ENCODE results near the gene SNRK. TPM values are rescaled to one million over a fixed set of nuclear protein-coding genes. Genes with fewer than 3 reads are reported as not detected.

The SNRK gene
- total and polyA plus RNA-seq, 2 experiments from 2014 or later, result 10.7 to 25.3 TPM

DNA sequence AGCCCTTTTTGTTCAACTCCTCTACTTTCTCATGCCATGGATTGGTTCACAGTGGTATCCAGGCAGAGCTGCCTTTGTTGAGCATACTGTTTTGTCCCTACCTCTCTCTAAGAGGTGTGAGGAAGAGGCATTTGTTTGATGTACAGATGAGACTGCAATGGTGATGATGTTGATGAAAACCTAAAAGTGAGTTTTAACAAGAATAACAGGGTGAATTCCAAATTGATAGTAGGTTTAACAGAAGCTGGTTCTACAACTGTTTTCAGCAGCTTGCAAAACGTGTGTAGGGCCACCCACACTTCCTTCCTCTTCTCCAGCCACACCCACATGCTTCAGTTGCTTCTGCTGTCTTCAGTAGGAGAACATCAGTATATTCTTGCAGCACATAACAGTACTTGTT, 10.2 kb downstream of the SNRK start:
- Histone ChIP-seq H3K4me1 (ENCODE audit: insufficient read depth) (peaks cover 3% of the 10 kb centered on the region), H2AFZ (no peak overlapping the region), H3K27me3 (no peaks in the 10 kb centered on the region), H3K9me2 (replicated peaks; ENCODE audit: insufficient read depth) (no peaks in the 10 kb centered on the region), H3K4me2 (no peak overlapping the region), H4K20me1 (ENCODE audit: insufficient read depth, poor library complexity, severe bottlenecking) (peaks cover 85% of the 10 kb centered on the region), H3K27ac (no peak overlapping the region), H3K36me3 (replicated peaks; ENCODE audit: insufficient read depth, low read depth) (no peaks in the 10 kb centered on the region), H3K9me3 (ENCODE audit: low read depth) (no peaks in the 10 kb centered on the region), H3K4me3 (no peak overlapping the region), H3K79me2 (peaks cover 98% of the 10 kb centered on the region)
- WGBS (ENCODE audit: low lambda C conversion rate, missing lambda C conversion rate), result 53% methylated on average over 1 of the region's 1 CpG
- DNase-seq (ENCODE audit: low spot score), result no peak
- TF ChIP-seq EZH2phosphoT487 (IDR thresholded peaks at IDR 0.05; ENCODE audit: low read depth, severe bottlenecking, unreplicated experiment) (no peak), EZH2 (IDR thresholded peaks at IDR 0.05; ENCODE audit: borderline replicate concordance) (no peak)
- TF ChIP-seq, protein P1, sequence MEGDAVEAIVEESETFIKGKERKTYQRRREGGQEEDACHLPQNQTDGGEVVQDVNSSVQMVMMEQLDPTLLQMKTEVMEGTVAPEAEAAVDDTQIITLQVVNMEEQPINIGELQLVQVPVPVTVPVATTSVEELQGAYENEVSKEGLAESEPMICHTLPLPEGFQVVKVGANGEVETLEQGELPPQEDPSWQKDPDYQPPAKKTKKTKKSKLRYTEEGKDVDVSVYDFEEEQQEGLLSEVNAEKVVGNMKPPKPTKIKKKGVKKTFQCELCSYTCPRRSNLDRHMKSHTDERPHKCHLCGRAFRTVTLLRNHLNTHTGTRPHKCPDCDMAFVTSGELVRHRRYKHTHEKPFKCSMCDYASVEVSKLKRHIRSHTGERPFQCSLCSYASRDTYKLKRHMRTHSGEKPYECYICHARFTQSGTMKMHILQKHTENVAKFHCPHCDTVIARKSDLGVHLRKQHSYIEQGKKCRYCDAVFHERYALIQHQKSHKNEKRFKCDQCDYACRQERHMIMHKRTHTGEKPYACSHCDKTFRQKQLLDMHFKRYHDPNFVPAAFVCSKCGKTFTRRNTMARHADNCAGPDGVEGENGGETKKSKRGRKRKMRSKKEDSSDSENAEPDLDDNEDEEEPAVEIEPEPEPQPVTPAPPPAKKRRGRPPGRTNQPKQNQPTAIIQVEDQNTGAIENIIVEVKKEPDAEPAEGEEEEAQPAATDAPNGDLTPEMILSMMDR (IDR thresholded peaks at IDR 0.05; ENCODE audit: poor library complexity), result no peak

DNA sequence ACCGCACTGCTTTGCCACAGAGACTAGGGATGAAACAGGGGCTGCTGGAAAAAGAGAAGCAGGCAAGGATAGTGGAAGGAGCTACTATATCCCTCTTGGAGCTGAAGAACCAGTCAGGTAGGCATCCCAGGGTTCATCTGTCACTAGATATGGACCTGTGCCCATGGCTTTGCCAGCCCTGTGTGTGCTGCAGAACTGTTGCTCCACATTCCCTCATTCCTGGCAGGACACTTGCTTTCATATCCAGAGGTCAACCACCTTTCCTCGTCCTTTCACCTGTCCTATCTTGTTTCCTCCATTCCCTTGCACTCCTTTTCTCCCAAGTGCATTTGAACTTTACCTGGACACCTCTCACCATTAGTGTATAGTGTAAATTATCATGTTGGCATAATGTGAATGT, 12.0 kb downstream of the SNRK start:
- Histone ChIP-seq H3K4me3 (no peak overlapping the region), H3K27ac (no peak overlapping the region), H3K4me1 (ENCODE audit: insufficient read depth) (peaks cover 3% of the 10 kb centered on the region), H3K9me2 (replicated peaks; ENCODE audit: insufficient read depth) (no peaks in the 10 kb centered on the region), H2AFZ (no peak overlapping the region), H3K9me3 (ENCODE audit: low read depth) (no peaks in the 10 kb centered on the region), H4K20me1 (ENCODE audit: insufficient read depth, poor library complexity, severe bottlenecking) (peaks cover 72% of the 10 kb centered on the region), H3K36me3 (replicated peaks; ENCODE audit: insufficient read depth, low read depth) (no peaks in the 10 kb centered on the region), H3K79me2 (peaks cover 96% of the 10 kb centered on the region), H3K4me2 (no peak overlapping the region), H3K27me3 (no peaks in the 10 kb centered on the region)
- 100% methylated on average over 2 of the region's 2 CpGs for WGBS (ENCODE audit: low lambda C conversion rate, missing lambda C conversion rate)
- no peak for DNase-seq (ENCODE audit: low spot score)
- TF ChIP-seq, protein P1 (IDR thresholded peaks at IDR 0.05; ENCODE audit: poor library complexity), result no peak
- TF ChIP-seq EZH2 (IDR thresholded peaks at IDR 0.05; ENCODE audit: borderline replicate concordance) (no peak), EZH2phosphoT487 (IDR thresholded peaks at IDR 0.05; ENCODE audit: low read depth, severe bottlenecking, unreplicated experiment) (no peak)

DNA sequence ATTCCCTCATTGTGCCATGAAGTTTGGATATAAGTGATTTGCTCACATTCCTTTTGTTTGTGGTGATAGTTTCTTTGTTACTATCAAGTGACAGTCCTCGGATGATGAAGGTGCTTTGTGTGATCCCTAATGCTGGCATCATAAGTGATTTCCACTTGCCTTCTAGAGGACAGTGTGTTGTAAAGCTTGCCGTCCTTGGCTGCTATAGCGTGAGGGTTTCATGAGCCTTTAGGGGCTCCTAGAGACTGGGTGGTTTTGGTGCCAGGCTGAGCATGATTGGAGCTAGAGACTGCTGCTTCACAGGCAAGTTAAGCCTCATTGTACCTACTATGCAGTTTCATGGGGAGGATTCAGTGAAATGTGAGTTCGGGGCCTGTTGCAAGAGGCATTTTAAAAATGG, 12.4 kb downstream of the SNRK start:
- DNase-seq (ENCODE audit: low spot score), result no peak
- Histone ChIP-seq H3K9me3 (ENCODE audit: low read depth) (no peaks in the 10 kb centered on the region), H3K36me3 (replicated peaks; ENCODE audit: insufficient read depth, low read depth) (no peaks in the 10 kb centered on the region), H4K20me1 (ENCODE audit: insufficient read depth, poor library complexity, severe bottlenecking) (peaks cover 68% of the 10 kb centered on the region), H3K4me2 (no peak overlapping the region), H3K27me3 (no peaks in the 10 kb centered on the region), H3K9me2 (replicated peaks; ENCODE audit: insufficient read depth) (no peaks in the 10 kb centered on the region), H3K4me1 (ENCODE audit: insufficient read depth) (peaks cover 3% of the 10 kb centered on the region), H3K4me3 (no peak overlapping the region), H2AFZ (no peak overlapping the region), H3K27ac (no peak overlapping the region), H3K79me2 (peaks cover 96% of the 10 kb centered on the region)
- WGBS (ENCODE audit: low lambda C conversion rate, missing lambda C conversion rate), result 73% methylated on average over 4 of the region's 4 CpGs
- TF ChIP-seq, protein P1 (IDR thresholded peaks at IDR 0.05; ENCODE audit: poor library complexity), result no peak
- no peak for TF ChIP-seq EZH2 (IDR thresholded peaks at IDR 0.05; ENCODE audit: borderline replicate concordance)
- TF ChIP-seq EZH2phosphoT487 (IDR thresholded peaks at IDR 0.05; ENCODE audit: low read depth, severe bottlenecking, unreplicated experiment), result no peak
